GM12801 (cell line): ENCODE measurements around the gene NDUFS6.

Experiments
- TF ChIP-seq, protein P1 (sequence below): IDR thresholded peaks from one replicate; pipeline ENCODE4 v1.5.1; 2011; ENCODE audit warnings: control low read depth; ENCODE audit not compliant: insufficient read length; ENCODE audit errors: extremely low read depth

NDUFS6 gene

DNA sequence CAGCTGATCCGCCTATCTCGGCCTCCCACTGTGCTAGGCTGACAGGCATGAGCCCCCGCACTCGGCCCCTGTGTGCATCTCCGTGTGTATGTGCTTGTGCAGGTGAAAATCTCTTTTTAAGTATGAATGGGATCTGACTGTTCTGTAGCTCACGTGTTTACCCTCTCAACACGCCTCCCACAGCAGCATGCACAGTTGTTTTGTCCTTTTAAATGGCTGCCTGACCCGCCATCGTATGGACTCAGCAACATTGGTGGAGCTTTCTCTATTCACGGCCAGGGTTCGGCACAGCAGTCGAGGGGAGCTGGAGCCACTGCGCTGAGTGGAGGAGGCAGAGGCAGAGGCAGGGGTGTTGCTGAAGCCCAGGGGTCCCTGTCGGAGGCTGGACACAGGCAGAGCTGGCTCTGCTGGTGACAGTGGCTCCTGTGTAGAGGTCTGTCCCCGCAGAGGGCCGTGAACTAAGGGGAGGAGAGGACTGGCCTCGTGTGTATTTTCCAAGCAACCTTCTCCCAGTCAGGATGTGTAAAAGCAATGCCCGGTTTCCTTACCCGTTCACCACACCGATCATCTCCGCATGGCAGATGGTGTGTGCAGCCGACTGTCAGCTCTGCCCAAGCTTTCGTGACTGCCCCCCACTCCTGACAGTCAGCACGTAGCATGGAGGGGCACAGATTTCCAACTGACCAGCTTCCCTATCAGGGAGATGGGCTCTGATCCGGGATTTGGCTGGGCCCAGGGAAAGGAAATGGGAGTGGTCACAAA, 38.9 kb upstream of the NDUFS6 start:
- TF ChIP-seq, protein P1, sequence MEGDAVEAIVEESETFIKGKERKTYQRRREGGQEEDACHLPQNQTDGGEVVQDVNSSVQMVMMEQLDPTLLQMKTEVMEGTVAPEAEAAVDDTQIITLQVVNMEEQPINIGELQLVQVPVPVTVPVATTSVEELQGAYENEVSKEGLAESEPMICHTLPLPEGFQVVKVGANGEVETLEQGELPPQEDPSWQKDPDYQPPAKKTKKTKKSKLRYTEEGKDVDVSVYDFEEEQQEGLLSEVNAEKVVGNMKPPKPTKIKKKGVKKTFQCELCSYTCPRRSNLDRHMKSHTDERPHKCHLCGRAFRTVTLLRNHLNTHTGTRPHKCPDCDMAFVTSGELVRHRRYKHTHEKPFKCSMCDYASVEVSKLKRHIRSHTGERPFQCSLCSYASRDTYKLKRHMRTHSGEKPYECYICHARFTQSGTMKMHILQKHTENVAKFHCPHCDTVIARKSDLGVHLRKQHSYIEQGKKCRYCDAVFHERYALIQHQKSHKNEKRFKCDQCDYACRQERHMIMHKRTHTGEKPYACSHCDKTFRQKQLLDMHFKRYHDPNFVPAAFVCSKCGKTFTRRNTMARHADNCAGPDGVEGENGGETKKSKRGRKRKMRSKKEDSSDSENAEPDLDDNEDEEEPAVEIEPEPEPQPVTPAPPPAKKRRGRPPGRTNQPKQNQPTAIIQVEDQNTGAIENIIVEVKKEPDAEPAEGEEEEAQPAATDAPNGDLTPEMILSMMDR = no peak

DNA sequence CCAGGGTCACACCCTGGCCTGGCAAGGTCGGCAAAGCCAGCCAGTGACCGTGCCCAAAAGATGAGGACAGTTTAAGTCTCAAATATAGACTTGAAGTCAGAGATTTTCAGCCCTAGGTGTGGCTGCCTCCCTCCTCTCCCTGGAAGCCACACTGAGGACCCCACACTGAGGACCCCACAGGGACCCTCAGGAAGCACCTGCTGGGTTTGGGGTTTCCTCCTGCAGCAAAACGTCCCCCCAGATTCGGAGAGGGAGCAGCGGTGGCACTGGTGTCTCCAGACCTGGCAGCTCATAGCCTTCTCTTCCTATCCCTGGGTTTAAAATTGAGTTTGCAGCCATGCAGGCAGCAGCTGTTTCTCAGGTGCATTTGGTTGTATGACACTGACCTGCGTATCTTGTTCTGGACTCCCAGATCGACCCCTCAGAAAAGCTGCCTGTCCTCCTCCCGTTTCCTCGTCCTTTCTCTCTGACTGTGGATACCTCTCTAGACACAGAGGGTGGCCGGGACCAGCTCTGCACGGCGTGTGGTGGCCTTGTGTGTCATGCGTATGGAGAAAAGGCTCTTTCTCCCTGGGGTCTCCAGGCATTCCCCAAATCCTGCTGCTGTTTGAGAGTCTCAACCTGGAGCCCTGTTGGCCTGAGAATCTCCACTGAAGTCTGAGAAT, 38.2 kb upstream of the NDUFS6 start:
- TF ChIP-seq, protein P1 = no peak

DNA sequence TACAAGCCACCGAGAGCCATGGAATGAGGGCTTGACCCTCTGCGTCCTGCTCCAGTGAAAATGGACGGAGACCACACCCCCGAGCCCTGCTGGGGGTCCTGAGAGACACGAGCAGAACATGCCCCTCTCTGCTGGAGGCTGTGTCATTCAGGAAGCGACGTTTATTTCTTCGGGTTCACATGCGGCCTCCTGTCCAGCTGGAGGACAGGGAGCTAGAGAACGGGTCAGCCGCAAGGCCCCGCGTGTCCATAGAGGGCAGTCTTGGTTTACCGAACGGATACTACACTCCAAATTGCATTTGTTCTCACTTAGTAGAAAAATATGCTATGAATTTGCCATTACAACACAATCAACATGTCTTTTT, 37.7 kb upstream of the NDUFS6 start:
- TF ChIP-seq, protein P1 = no peak

DNA sequence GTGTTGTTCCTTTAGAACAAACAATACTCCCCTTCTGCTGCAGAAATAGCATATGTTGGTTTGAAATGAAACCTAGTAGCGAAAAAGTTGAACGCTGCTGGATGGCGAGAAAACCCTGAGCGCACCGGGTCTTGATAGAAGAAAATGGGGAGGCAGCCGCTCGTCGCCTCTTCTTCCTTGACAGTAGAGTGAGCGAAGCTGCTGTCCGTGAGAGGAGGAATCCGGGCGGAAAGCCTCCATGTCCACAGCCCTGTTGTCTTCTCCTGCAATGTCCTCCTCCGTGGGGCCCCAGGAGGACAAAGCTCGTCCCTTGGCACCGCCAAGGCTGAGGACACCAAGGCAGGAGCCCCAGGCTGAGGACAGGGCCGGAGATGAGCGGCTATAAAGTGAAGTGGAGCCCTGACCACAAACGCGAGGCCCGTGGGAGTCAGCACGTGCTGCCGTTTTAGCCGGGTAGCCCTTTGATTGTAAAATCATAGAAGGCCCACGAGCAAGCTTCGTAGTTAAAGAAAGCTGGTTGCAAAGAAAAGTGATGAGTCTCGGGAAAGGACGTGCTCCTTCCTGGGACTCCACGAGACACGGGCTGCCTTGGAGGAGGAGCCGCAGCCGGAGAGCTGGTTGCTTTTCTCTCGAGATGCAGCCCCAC, 37.1 kb upstream of the NDUFS6 start:
- TF ChIP-seq, protein P1 = no peak

DNA sequence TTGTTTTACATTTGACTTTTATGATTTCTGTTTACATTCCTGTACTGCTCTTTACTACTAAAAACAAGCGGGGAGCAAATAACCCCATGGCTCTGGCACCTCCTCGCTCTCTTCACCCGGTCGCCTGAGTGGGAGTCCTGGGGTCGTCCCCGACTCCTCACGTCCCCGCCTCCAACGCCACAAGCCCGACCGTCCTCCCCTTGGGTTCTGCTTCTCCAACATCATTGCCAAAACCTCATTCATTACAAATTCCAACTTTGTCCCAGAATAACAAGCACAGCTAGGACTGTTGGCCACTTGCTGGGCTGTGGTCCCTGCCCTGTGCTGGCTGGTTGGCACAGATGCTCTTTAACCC, 36.6 kb upstream of the NDUFS6 start:
- TF ChIP-seq, protein P1 = no peak

DNA sequence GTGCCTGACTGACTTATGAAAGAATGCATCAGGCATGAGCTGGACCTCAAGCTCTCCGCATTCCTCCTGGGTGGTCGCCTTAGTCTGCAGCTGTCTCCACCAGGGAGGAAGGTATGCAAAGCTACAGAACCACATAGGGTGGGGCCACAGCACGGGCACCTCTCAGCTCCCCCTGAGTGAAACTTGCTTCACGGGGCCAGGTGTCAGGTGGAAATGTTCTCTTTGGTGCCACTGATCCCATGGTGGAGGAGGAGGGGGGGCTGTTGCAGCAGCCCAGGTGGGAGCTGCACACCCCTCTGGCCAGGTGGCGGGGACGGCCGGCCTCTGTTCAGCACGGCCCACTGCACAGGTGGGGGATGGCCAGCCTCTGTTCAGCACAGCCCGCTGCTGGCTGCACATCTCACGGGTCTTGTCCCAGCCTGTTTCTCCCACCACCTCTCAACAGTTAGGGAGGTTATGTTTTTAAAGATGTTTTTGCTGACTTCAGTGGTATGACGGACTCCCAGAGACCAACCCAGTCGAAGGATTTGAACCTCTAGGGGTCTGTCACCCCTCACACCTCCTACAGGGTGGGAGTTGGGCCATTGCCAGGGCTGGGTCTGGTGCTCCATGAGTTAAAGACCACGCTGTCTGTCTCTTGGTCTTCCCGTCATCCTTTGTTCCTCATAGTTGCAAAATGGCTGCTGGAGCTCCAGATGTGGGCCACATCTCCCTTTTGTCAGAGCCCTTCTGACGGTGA, 35.9 kb upstream of the NDUFS6 start:
- TF ChIP-seq, protein P1 = no peak

DNA sequence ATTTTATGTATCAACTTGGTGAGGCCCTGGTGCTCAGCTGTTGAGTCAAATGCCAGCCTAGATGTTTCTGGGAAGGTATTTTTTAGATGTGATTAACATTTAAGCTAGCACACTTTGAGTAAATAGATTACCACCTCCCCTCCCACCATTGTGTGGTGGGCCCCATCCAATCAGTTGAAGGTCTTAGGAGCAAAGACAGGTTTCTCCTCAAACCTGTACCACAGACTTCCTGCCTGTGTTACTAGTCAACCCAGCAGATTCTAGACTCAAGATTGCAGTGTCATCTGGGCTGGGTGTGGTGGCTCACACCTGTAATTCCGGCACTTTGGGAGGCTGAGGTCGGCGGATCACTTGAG, 35.3 kb upstream of the NDUFS6 start:
- TF ChIP-seq, protein P1 = no peak
